HCT116 (cell line): ENCODE results near the gene TSACC. TPM values are rescaled to one million over a fixed set of nuclear protein-coding genes. Genes with fewer than 3 reads are reported as not detected.

ENCODE experiments used
- ATAC-seq: fragments of 200-7000 bp; cut with Tn5 transposase; 2 replicates; pipeline ENCODE4 v1.9.1; 2020; ENCODE audit warnings: mild to moderate bottlenecking, moderate library complexity
- BruUV-seq: library from RNA; stranded (reverse); fragments of 400-500 nt; replicated peaks from 2 replicates; lab custom pipeline; 2021; lab: Mats Ljungman, UMichigan
- CTCF ChIA-PET: fragments of 300-600 bp; sonication (Branson Sonifier 250); formaldehyde crosslinking; loops from one replicate; lab custom pipeline; 2021; ENCODE audit warnings: antibody characterized with exemption; lab: Charles Lee
- POLR2A ChIA-PET: fragments of 300-600, 350-600 bp; sonication (Branson Sonifier 250); formaldehyde crosslinking; loops from one replicate; lab custom pipeline; 2021; ENCODE audit warnings: antibody characterized with exemption; lab: Charles Lee
- RAD21 ChIA-PET, 2 experiments: fragments of 300-600 bp; sonication (Branson Sonifier 250); formaldehyde crosslinking; loops; one replicate each; lab custom pipeline; 2023; ENCODE audit warnings: low total read pairs in 2 of 2; ENCODE audit not compliant: uncharacterized antibody in 2 of 2, unreplicated experiment in 2 of 2, low non-redundant PET in 1 of 2; lab: Charles Lee
- DNase-seq: peaks from one replicate; pipeline ENCODE4 v3.0.0-alpha.2; 2010; ENCODE audit warnings: low read depth, low spot score
- H2AFZ ChIP-seq: fragments of 200-600 bp; shearing (Covaris generic), sonication (generic); 2 replicates; pipeline ENCODE4 v1.6.1; 2017; ENCODE audit warnings: low read depth, mixed run types, mixed read lengths, antibody characterized with exemption, low read length; ENCODE audit not compliant: poor library complexity, severe bottlenecking
- H3K27ac ChIP-seq: 2 replicates; pipeline ENCODE4 v1.5.1; 2012; ENCODE audit warnings: low read depth, low read length
- H3K27me3 ChIP-seq: fragments of 200-600 bp; sonication (generic); 2 replicates; pipeline ENCODE4 v1.6.1; 2016; ENCODE audit warnings: mixed run types, low read length, mixed read lengths; ENCODE audit not compliant: insufficient read depth
- H3K36me3 ChIP-seq, 2 experiments: fragments of 200-500 bp in 1 of 2; fragments of 200-600 bp in 1 of 2; sonication (Bioruptor generic) in 1 of 2; sonication (generic) in 1 of 2; 2 replicates each; pipeline versions ENCODE4 v1.5.1 to v1.6.1; 2014 to 2016; ENCODE audit warnings: low read length in 2 of 2, inconsistent platforms in 1 of 2, mixed read lengths in 1 of 2, mixed run types in 1 of 2; ENCODE audit not compliant: insufficient read depth in 2 of 2, control insufficient read depth in 1 of 2
- H3K4me1 ChIP-seq, 2 experiments: fragments of 200-600 bp in 1 of 2; sonication (generic) in 1 of 2; 2 replicates each; pipeline versions ENCODE4 v1.5.1 to v1.6.1; 2012 to 2017; ENCODE audit warnings: low read length in 2 of 2, inconsistent platforms in 1 of 2, mild to moderate bottlenecking in 1 of 2, mixed read lengths in 1 of 2, mixed run types in 1 of 2, moderate library complexity in 1 of 2; ENCODE audit not compliant: insufficient read depth in 2 of 2, control insufficient read depth in 1 of 2
- H3K4me2 ChIP-seq: fragments of 200-600 bp; sonication (generic); 2 replicates; pipeline ENCODE4 v1.6.1; 2017; ENCODE audit warnings: mixed run types, low read length, mixed read lengths
- H3K4me3 ChIP-seq, 2 experiments: fragments of 200-600 bp in 1 of 2; sonication (generic) in 1 of 2; replicated peaks in 1 of 2; 2 replicates each; pipeline ENCODE4 v1.5.1; 2011 to 2016; ENCODE audit warnings: low read length in 2 of 2, control low read depth in 1 of 2, low read depth in 1 of 2, mild to moderate bottlenecking in 1 of 2, mixed read lengths in 1 of 2, mixed run types in 1 of 2
- H3K79me2 ChIP-seq: fragments of 200-600 bp; sonication (generic); 2 replicates; pipeline ENCODE4 v1.6.1; 2017; ENCODE audit warnings: mild to moderate bottlenecking, mixed run types, low read length, moderate library complexity, mixed read lengths; ENCODE audit not compliant: insufficient read depth
- H3K9ac ChIP-seq: fragments of 200-600 bp; sonication (generic); 2 replicates; pipeline ENCODE4 v1.6.1; 2016; ENCODE audit warnings: low read length, mixed read lengths
- H3K9me2 ChIP-seq: fragments of 200-600 bp; sonication (generic), shearing (Covaris generic); 2 replicates; pipeline ENCODE4 v1.6.1; 2017; ENCODE audit warnings: mixed run types, mild to moderate bottlenecking, moderate library complexity; ENCODE audit not compliant: insufficient read depth
- H3K9me3 ChIP-seq, 2 experiments: fragments of 200-500 bp in 1 of 2; fragments of 200-600 bp in 1 of 2; sonication (Bioruptor generic) in 1 of 2; sonication (generic) in 1 of 2; 2 replicates each; pipeline ENCODE4 v1.6.1; 2014 to 2017; ENCODE audit warnings: low read length in 2 of 2, mixed read lengths in 2 of 2, inconsistent platforms in 1 of 2, low read depth in 1 of 2, mild to moderate bottlenecking in 1 of 2, mixed run types in 1 of 2, moderate library complexity in 1 of 2; ENCODE audit not compliant: control insufficient read depth in 1 of 2, insufficient read depth in 1 of 2
- H4K20me1 ChIP-seq: fragments of 200-600 bp; sonication (generic), shearing (Covaris generic); 2 replicates; pipeline ENCODE4 v1.6.1; 2017; ENCODE audit warnings: mixed run types, mild to moderate bottlenecking, moderate library complexity; ENCODE audit not compliant: insufficient read depth
- JUND ChIP-seq: IDR thresholded peaks from 2 replicates; pipeline ENCODE4 v1.6.1; 2012
- POLR2AphosphoS5 ChIP-seq: IDR thresholded peaks from 2 replicates; pipeline ENCODE4 v1.6.1; 2011; ENCODE audit warnings: mild to moderate bottlenecking, low read depth, low read length, moderate library complexity
- RAD21 ChIP-seq: IDR thresholded peaks from 2 replicates; pipeline ENCODE4 v1.6.1; 2012; ENCODE audit warnings: low read depth, mild to moderate bottlenecking
- intact Hi-C: fragments of 100-400 bp; cut with micrococcal nuclease; formaldehyde crosslinking; loops from 2 replicates; pipeline ENCODE4 v1.10.0; 2022
- total RNA-seq: library from RNA; stranded (reverse); gene quantifications from one replicate; pipeline ENCODE4 v1.2.1, GENCODE V29; 2021; ENCODE audit not compliant: unreplicated experiment
- TF ChIP-seq, protein P1 (sequence below), 3 experiments: fragments of 200-600 bp in 1 of 3; sonication (generic) in 1 of 3; IDR thresholded peaks in 2 of 3; conservative IDR thresholded peaks in 1 of 3; 2 replicates each; pipeline ENCODE4 v1.5.1; 2012 to 2017; ENCODE audit warnings: low read depth in 2 of 3, low read length in 2 of 3, antibody characterized with exemption in 1 of 3, borderline replicate concordance in 1 of 3, control low read depth in 1 of 3, mild to moderate bottlenecking in 1 of 3, mixed read lengths in 1 of 3, mixed run types in 1 of 3, moderate library complexity in 1 of 3; ENCODE audit not compliant: insufficient read depth in 1 of 3

TSACC gene
- total RNA-seq, 1 experiment from 2014 or later = 1.0 TPM

DNA sequence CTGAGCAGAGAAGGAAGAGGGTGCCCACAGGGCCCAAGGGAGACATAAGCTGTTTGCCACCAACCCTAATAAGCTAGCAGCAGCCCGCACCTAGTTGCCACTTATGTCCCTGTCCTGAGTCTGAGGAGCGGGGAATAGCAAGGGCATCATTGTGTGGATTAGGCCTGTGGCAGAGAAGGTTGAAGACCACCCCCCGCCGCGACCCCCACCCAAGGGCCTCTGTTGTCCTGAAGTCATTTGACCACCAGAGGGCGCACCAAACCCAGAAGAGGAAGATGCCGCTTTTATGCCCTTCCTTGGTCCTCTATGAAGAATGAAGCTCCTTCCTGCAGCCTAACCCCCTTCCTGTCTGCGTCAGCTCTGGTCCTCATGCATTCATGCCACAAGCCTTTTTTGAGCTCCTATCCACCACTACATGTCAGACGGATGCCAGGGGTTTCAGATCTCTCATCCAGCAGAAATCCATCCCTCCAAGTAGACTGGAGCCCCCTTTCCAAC, 47.3 kb downstream of the TSACC start:
- Histone ChIP-seq H3K4me2 (no peak overlapping the region), H3K36me3 (no peaks in the 10 kb centered on the region), H3K79me2 (no peaks in the 10 kb centered on the region), H3K9me2 (no peaks in the 10 kb centered on the region), H3K4me3 (no peak overlapping the region), H3K9ac (no peak overlapping the region), H3K27me3 (no peaks in the 10 kb centered on the region), H3K27ac (no peak overlapping the region), H2AFZ (no peak overlapping the region), H4K20me1 (no peaks in the 10 kb centered on the region), H3K9me3 (no peaks in the 10 kb centered on the region), H3K4me1 (no peaks in the 10 kb centered on the region; a peak in 1 of 4 replicates)
- intact Hi-C loops = loop anchor here (1.0 kb wide), 1 partner anchor 59 kb away; no protein-coding TSS in a partner anchor
- BruUV-seq = no TSS peak
- ChIA-PET RAD21 (interaction anchor here (0.6 to 2.7 kb wide), 11 partner anchors 14 to 232 kb away, joined by 3 to 51 read pairs (median 6); no protein-coding TSS in a partner anchor), CTCF (interaction anchor here (0.6 to 5.3 kb wide), 30 partner anchors 8 to 223 kb away, joined by 3 to 322 read pairs (median 4); partner anchors contain the start of gene MEF2D), POLR2A (interaction anchor here (1.5 to 3.1 kb wide), 2 partner anchors 36 to 60 kb away, joined by 4 to 25 read pairs; no protein-coding TSS in a partner anchor)
- TF ChIP-seq POLR2AphosphoS5 (peak; percentile 42; the same call in 1 of the 2 replicates), RAD21 (peak; percentile 99), JUND (no peak)
- TF ChIP-seq, protein P1, sequence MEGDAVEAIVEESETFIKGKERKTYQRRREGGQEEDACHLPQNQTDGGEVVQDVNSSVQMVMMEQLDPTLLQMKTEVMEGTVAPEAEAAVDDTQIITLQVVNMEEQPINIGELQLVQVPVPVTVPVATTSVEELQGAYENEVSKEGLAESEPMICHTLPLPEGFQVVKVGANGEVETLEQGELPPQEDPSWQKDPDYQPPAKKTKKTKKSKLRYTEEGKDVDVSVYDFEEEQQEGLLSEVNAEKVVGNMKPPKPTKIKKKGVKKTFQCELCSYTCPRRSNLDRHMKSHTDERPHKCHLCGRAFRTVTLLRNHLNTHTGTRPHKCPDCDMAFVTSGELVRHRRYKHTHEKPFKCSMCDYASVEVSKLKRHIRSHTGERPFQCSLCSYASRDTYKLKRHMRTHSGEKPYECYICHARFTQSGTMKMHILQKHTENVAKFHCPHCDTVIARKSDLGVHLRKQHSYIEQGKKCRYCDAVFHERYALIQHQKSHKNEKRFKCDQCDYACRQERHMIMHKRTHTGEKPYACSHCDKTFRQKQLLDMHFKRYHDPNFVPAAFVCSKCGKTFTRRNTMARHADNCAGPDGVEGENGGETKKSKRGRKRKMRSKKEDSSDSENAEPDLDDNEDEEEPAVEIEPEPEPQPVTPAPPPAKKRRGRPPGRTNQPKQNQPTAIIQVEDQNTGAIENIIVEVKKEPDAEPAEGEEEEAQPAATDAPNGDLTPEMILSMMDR (IDR thresholded peaks at IDR 0.05 in 2 of 3, conservative IDR thresholded peaks at IDR 0.05 in 1 of 3; ENCODE audit: borderline replicate concordance in 1 of 3, insufficient read depth in 1 of 3, low read depth in 2 of 3, low read length in 2 of 3) = peak; percentile 92 to 99 (median 96)
- DNase-seq (peak; percentile 38), ATAC-seq (peak; percentile 68)
